ENCODE data around the gene TAS2R30. TPM values are rescaled to one million over a fixed set of nuclear protein-coding genes. Genes with fewer than 3 reads are reported as not detected.

TAS2R30 gene
- total and polyA plus RNA-seq, 9 of the 15 experiments (the other 6 are each of a cell fraction or from before 2014, with no cell fraction given), result 0.11 to 4.0 (median 0.99) TPM; not detected in 3

- WGBS (ENCODE audit: insufficient coverage, low coverage, missing lambda C conversion rate), result no CpG with 5 or more reads among the region's 6 CpGs
- H3K79me2 ChIP-seq (ENCODE audit: control insufficient read depth, insufficient read depth, low read length), result no peaks in the 10 kb centered on the region
- ChIA-PET POLR2A (no interaction called here), CTCF (ENCODE audit: low intra/inter-chr PET ratio) (no interaction called here)
- H4K20me1 ChIP-seq (replicated peaks; ENCODE audit: control insufficient read depth, insufficient read depth, low read length), result no peaks in the 10 kb centered on the region
- no peaks in the 10 kb centered on the region for H3K36me3 ChIP-seq (ENCODE audit: control insufficient read depth, insufficient read depth, low read length)
- H3K4me1 ChIP-seq (replicated peaks in 1 of 2; ENCODE audit: control insufficient read depth in 2 of 2, insufficient read depth in 2 of 2, low read length in 2 of 2), result no peaks in the 10 kb centered on the region
- H3K9ac ChIP-seq (ENCODE audit: insufficient read depth in 1 of 2, low read depth in 2 of 2, low read length in 2 of 2), result no peak within 1 kb of the TSS
- no TSS peak for BruUV-seq (replicated peaks)
- H3K4me2 ChIP-seq (ENCODE audit: insufficient read depth, low read length), result no peak within 1 kb of the TSS
- FAIRE-seq (no peak), ATAC-seq (no peak), DNase-seq (ENCODE audit: extremely low read depth in 1 of 4, low spot score in 3 of 4) (no peak)
- H3K27me3 ChIP-seq (ENCODE audit: control insufficient read depth in 2 of 2, insufficient read depth in 2 of 2, low read length in 2 of 2), result no peaks in the 10 kb centered on the region
- in situ Hi-C loops (cut with MboI) (no loop called here), intact Hi-C loops (cut with micrococcal nuclease) (no loop called here)
- H3K9me1 ChIP-seq (ENCODE audit: control insufficient read depth, insufficient read depth, low read length), result no peaks in the 10 kb centered on the region
- H3K9me3 ChIP-seq (replicated peaks; ENCODE audit: control insufficient read depth, insufficient read depth, low read depth, low read length), result no peaks in the 10 kb centered on the region
- H2AFZ ChIP-seq (ENCODE audit: low read depth, low read length), result no peak within 1 kb of the TSS
- no peak within 1 kb of the TSS for H3K4me3 ChIP-seq
- H3K27ac ChIP-seq (ENCODE audit: extremely low read depth, low read depth, low read length), result no peak within 1 kb of the TSS
- TF ChIP-seq HES1 (IDR thresholded peaks at IDR 0.05; ENCODE audit: low read depth) (no peak), OTX1 (CRISPR knock-in tag; IDR thresholded peaks at IDR 0.05) (no peak), ZKSCAN1 (IDR thresholded peaks at IDR 0.05; ENCODE audit: low read depth, low read length) (no peak), CHD7 (IDR thresholded peaks at IDR 0.05; ENCODE audit: low read depth, low read length) (no peak), ZNF699 (CRISPR knock-in tag; IDR thresholded peaks at IDR 0.05; ENCODE audit: insufficient replicate concordance) (no peak), BRCA1 (IDR thresholded peaks at IDR 0.05) (no peak), BRCA1 (CRISPR knock-in tag; IDR thresholded peaks at IDR 0.05) (no peak)
These were observed 42.3 kb downstream of the TAS2R30 start, which contains the start of gene TAS2R43 for GRCh38 chr12:11092128-11092527. TSS of gene TAS2R43 (minus strand) at chr12:11092313. CDS start at chr12:11092229, 84 bp downstream.
